Renal cortex interstitium (tissue), 11 donors: Measurements from ENCODE around the gene UBE2I. TPM values are rescaled to one million over a fixed set of nuclear protein-coding genes. Genes with fewer than 3 reads are reported as not detected.
"Not testable (repeated sequence)": the region's sequence is repeated elsewhere in the genome, so short reads cannot be mapped to it uniquely, and the experiment has no call there.

Experiments
- DNase-seq, 11 donors: peaks; one replicate each; pipeline ENCODE4 v3.0.0-alpha.2; 2013; ENCODE audit warnings: low read depth in 9 of 11, low spot score in 4 of 11; ENCODE audit errors: extremely low read depth in 1 of 11
- polyA plus RNA-seq, 3 donors: library from polyadenylated mRNA; unstranded; fragments of 120-200 nt; gene quantifications; one replicate each; pipeline ENCODE4 v1.2.1, GENCODE V29; 2013; ENCODE audit not compliant: insufficient read length in 3 of 3

The UBE2I gene
- polyA plus RNA-seq, 3 donors, result 151 to 176 (median 155) TPM

- DNase-seq, result no peak
Observed at GRCh38 chr16:1320658-1321240, 11.3 kb downstream of the UBE2I start.

GRCh38 chr16:1322407-1322806, 13.0 kb downstream of the UBE2I start:
- no peak for DNase-seq

- no peak for DNase-seq
Observed at GRCh38 chr16:1323296-1324239, 14.1 kb downstream of the UBE2I start.

GRCh38 chr16:1324286-1324826, 14.9 kb downstream of the UBE2I start:
- no peak for DNase-seq

GRCh38 chr16:1325261-1325660, 15.8 kb downstream of the UBE2I start:
- DNase-seq, result no peak

- no peak for DNase-seq
Observed at GRCh38 chr16:1325673-1326371, 16.4 kb downstream of the UBE2I start.

GRCh38 chr16:1326391-1326790, 17.0 kb downstream of the UBE2I start:
- DNase-seq, result no peak

- no peak for DNase-seq
Observed at GRCh38 chr16:1326946-1327618, 17.6 kb downstream of the UBE2I start.

GRCh38 chr16:1327619-1327947, 18.1 kb downstream of the UBE2I start:
- no peak for DNase-seq

- not testable (repeated sequence) for DNase-seq
Observed at GRCh38 chr16:1328136-1328535, 18.7 kb downstream of the UBE2I start.

- DNase-seq, result not testable (repeated sequence)
Observed at GRCh38 chr16:1328961-1329360, 19.5 kb downstream of the UBE2I start.

GRCh38 chr16:1330260-1330914, 21.0 kb downstream of the UBE2I start:
- DNase-seq, result no peak

- DNase-seq, result no peak
Observed at GRCh38 chr16:1330931-1331711, 21.7 kb downstream of the UBE2I start.

GRCh38 chr16:1331712-1332617, 22.5 kb downstream of the UBE2I start:
- peak in 9 of 11 donors; percentile 63 to 90 (median 83) for DNase-seq

- DNase-seq, result no peak
Observed at GRCh38 chr16:1332618-1333148, 23.2 kb downstream of the UBE2I start.

- no peak for DNase-seq
Observed at GRCh38 chr16:1333149-1333812, 23.8 kb downstream of the UBE2I start, which contains the start of gene BAIAP3. TSS of gene BAIAP3 (plus strand) at chr16:1333645. CDS start at chr16:1338550, 4,905 bp downstream.
